Colonic mucosa (tissue), 4 donors: ENCODE results near the gene CHSY1. TPM values are rescaled to one million over a fixed set of nuclear protein-coding genes. Genes with fewer than 3 reads are reported as not detected.

Source experiments
- DNase-seq: peaks from one replicate; pipeline ENCODE4 v3.0.0-alpha.2; 2020
- H3K27ac ChIP-seq: fragments of 200-600 bp; one replicate; pipeline ENCODE4 v1.8.0; 2021
- H3K27me3 ChIP-seq: fragments of 200-600 bp; one replicate; pipeline ENCODE4 v1.8.0; 2021
- H3K36me3 ChIP-seq: fragments of 200-600 bp; one replicate; pipeline ENCODE4 v1.8.0; 2021
- H3K4me1 ChIP-seq: fragments of 200-600 bp; one replicate; pipeline ENCODE4 v1.8.0; 2021; ENCODE audit warnings: mild to moderate bottlenecking
- H3K4me3 ChIP-seq: fragments of 200-600 bp; one replicate; pipeline ENCODE4 v1.8.0; 2021
- H3K9ac ChIP-seq, 2 donors: one replicate each; pipeline ENCODE4 v1.7.0; 2013; ENCODE audit warnings: control low read depth in 2 of 2, low read depth in 2 of 2, low read length in 2 of 2
- H3K9me3 ChIP-seq: fragments of 200-600 bp; one replicate; pipeline ENCODE4 v1.8.0; 2021
- intact Hi-C: fragments of 100-400 bp; cut with DNase I; formaldehyde crosslinking; loops from one replicate; pipeline ENCODE4 v1.14.1; 2022
- total RNA-seq, 2 donors: library from RNA; stranded (reverse); fragmentation: NEBNext Ultra II Directional in 1 of 2; extraction: Animal tissue kit (Norgen Biotek cat#: 25700) in 1 of 2; gene quantifications; one replicate each; pipeline ENCODE4 v1.2.1, GENCODE V29; 2021
- TF ChIP-seq, protein P1 (sequence below): fragments of 200-600 bp; IDR thresholded peaks from one replicate; pipeline ENCODE4 v1.8.0; 2022; ENCODE audit warnings: antibody characterized with exemption, mild to moderate bottlenecking
- donor health status: healthy.
- donor health status: DM: no; HTN: no; CAD: no.
- donor health status: DM: no; HTN: no; CAD: no.

Gene CHSY1
- total RNA-seq, 2 donors from 2014 or later = 12.3 to 13.7 TPM

DNA sequence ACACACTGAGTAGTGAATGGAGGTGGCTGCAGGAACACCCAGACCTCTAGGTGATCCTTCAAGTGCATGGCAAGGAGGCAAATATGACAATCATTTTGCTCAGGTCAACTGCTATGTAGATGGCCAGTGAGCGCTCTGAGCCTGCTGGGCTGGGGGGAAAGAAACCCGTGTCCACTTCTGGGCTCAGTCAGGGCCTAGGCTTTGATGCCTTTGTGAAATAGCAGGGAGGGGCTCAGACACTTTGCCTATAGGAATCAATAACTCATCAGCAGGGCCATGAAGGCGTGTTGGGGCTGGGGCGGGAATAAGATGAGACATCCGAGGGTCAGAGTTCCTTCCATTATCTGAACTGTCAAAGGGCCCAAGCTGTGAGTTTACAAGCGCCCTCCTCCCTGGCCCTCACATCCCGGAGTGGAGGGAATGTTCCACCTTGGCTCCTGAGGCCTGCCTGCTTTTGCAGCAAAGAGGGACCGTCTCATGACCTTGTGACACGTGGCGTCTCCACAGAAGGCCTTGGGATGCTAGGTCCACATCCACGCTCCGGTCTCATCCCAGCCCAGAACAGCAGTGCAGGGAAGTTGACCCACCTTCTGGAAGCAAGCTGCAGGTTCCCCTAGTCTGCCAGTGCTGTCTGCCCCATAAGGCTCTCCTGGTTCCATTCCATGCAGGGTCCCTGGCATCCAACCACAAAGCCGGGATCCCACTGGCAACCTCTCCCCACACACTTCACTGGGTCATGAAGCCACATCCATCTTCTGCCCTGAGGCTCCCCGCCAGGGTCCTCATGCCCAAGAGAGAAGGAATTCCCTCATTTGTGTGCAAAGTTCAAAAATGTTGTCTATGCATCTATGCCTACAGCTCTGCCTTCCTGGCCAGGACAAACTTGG is 78.4 kb downstream of the CHSY1 start:
- Histone ChIP-seq H3K27me3 (no peaks in the 10 kb centered on the region), H3K36me3 (no peaks in the 10 kb centered on the region), H3K27ac (no peak overlapping the region), H3K9me3 (no peaks in the 10 kb centered on the region), H3K9ac (no peak overlapping the region), H3K4me1 (no peaks in the 10 kb centered on the region), H3K4me3 (no peak overlapping the region)
- intact Hi-C loops = no loop called here
- no peak for DNase-seq
- TF ChIP-seq, protein P1, sequence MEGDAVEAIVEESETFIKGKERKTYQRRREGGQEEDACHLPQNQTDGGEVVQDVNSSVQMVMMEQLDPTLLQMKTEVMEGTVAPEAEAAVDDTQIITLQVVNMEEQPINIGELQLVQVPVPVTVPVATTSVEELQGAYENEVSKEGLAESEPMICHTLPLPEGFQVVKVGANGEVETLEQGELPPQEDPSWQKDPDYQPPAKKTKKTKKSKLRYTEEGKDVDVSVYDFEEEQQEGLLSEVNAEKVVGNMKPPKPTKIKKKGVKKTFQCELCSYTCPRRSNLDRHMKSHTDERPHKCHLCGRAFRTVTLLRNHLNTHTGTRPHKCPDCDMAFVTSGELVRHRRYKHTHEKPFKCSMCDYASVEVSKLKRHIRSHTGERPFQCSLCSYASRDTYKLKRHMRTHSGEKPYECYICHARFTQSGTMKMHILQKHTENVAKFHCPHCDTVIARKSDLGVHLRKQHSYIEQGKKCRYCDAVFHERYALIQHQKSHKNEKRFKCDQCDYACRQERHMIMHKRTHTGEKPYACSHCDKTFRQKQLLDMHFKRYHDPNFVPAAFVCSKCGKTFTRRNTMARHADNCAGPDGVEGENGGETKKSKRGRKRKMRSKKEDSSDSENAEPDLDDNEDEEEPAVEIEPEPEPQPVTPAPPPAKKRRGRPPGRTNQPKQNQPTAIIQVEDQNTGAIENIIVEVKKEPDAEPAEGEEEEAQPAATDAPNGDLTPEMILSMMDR = no peak

DNA sequence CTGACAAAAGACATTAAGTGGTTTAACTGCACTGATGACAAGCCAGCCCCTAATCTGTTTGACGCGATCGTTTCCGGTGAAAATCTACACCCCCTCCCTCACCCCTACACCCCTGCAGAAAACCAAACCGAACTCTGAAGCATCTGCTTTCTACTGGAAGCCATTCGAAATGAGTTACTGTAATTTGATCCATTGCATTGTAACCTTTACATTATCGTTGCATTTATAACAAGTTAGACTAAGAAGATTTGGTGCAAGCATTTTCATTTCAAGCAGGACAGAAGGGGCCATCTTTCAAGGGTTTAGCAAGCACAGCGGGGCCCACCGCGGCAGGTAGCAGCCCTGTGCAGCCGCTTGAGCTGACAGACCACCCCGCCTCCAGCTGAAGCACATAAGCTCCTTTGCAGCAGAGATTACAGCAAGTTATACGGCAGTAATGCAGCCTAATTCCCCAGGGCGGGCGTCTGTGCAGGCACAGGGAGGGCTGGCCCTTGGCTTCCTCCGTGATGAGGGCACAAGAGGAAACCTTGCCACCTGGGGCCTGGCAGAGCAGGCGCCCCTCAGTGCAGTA is 79.3 kb downstream of the CHSY1 start:
- intact Hi-C loops = no loop called here
- no peaks in the 10 kb centered on the region for H3K27me3 ChIP-seq
- no peak overlapping the region for H3K9ac ChIP-seq
- H3K36me3 ChIP-seq = no peaks in the 10 kb centered on the region
- H3K4me3 ChIP-seq = no peak overlapping the region
- no peaks in the 10 kb centered on the region for H3K4me1 ChIP-seq
- TF ChIP-seq, protein P1 = no peak
- no peak overlapping the region for H3K27ac ChIP-seq
- no peaks in the 10 kb centered on the region for H3K9me3 ChIP-seq
- DNase-seq = no peak

GRCh38 chr15:101171954-101172353 is 79.9 kb downstream of the CHSY1 start:
- Histone ChIP-seq H3K27ac (no peak overlapping the region), H3K36me3 (no peaks in the 10 kb centered on the region), H3K4me1 (no peaks in the 10 kb centered on the region), H3K4me3 (no peak overlapping the region), H3K27me3 (no peaks in the 10 kb centered on the region), H3K9ac (no peak overlapping the region), H3K9me3 (no peaks in the 10 kb centered on the region)
- intact Hi-C loops = no loop called here
- TF ChIP-seq, protein P1 = no peak
- DNase-seq = no peak

- Histone ChIP-seq H3K4me1 (no peaks in the 10 kb centered on the region), H3K4me3 (no peak overlapping the region), H3K27ac (no peak overlapping the region), H3K9me3 (peaks cover 5% of the 10 kb centered on the region), H3K36me3 (no peaks in the 10 kb centered on the region), H3K27me3 (no peaks in the 10 kb centered on the region), H3K9ac (no peak overlapping the region)
- no peak for DNase-seq
- TF ChIP-seq, protein P1 = no peak
- intact Hi-C loops = no loop called here
Measured at GRCh38 chr15:101170568-101171350, 81.1 kb downstream of the CHSY1 start.

DNA sequence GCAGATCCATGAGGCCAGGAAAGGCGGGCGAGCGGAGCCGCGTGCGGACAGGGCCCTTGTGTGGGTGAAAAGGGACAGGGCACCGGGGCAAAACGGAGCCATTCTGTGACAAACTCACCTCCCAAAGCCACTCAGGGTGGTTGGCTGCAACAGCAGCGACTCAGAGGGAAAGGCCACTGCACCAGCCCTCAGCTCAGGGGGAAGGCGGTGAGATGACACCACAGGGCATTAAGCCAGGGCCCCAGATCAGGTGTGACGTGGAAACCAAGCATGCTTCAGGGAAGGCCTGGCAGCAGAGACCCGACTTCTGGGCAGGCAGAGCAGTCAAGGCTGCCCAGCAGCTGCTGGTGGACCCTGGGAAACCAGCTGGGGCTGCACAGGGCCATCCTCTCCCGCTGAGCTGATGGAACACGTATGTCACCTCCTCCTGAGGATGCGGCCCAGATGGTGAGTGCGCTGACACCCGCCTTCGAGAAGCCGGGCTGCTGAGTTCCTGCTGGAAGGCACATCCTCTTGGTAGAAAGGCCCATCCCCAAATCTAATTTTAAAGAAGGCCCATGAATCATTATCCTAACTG is 82.3 kb downstream of the CHSY1 start:
- H3K4me3 ChIP-seq = no peak overlapping the region
- TF ChIP-seq, protein P1 = no peak
- intact Hi-C loops = no loop called here
- peaks cover 5% of the 10 kb centered on the region for H3K9me3 ChIP-seq
- no peaks in the 10 kb centered on the region for H3K27me3 ChIP-seq
- no peak overlapping the region for H3K9ac ChIP-seq
- DNase-seq = no peak
- H3K27ac ChIP-seq = no peak overlapping the region
- H3K4me1 ChIP-seq = no peaks in the 10 kb centered on the region
- H3K36me3 ChIP-seq = no peaks in the 10 kb centered on the region
